Caki2 (cell line): ENCODE results near the gene OR4C5. TPM values are rescaled to one million over a fixed set of nuclear protein-coding genes. Genes with fewer than 3 reads are reported as not detected.
"Not testable (repeated sequence)": the region's sequence is repeated elsewhere in the genome, so short reads cannot be mapped to it uniquely, and the experiment has no call there.

Experiments
- DNase-seq: peaks from one replicate; pipeline ENCODE4 v3.0.0-alpha.2; 2015; ENCODE audit warnings: low read depth
- in situ Hi-C: cut with HindIII; loops from 2 replicates; pipeline ENCODE4 v1.10.0; 2016; ENCODE audit warnings: low sequenced_read_pairs, low pct_unique_long_range_greater_than_20kb, mixed read lengths
- total RNA-seq: library from RNA; depleted of rRNA; stranded (reverse); fragments of >200 nt; shearing (Covaris generic); gene quantifications from 2 replicates; pipeline ENCODE4 v1.2.3, GENCODE V29; 2014; ENCODE audit warnings: low replicate concordance; rRNA removed

The OR4C5 gene
- not detected in 2 replicates for total RNA-seq

DNA sequence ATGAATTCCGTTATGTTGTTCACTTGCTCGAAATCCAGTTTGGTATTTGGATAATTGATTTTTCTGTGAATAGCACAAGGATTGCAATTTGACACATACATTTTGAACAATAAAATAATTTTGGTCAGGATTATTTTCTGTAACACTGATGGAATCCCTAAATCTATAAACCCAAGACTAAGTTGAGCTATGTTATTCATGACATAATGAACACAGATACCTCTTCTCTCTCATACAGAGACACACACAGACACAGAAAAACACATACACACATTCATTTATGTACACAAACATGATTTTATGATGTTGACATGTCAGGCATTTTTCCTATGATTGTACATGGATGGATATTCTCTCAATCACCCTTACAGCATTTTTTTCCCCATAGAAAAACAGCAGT, at the start of gene OR4C5:
OR4C5 (minus strand) TSS at position 101 of the 400 bp plus-strand sequence; CDS start at position 101, 0 bp downstream.
- in situ Hi-C loops = no loop called here
- DNase-seq = no peak

- in situ Hi-C loops = no loop called here
- no peak for DNase-seq
Measured at GRCh38 chr11:48384670-48385069, 18.4 kb upstream of the OR4C5 start.

GRCh38 chr11:48384151-48384550, 17.9 kb upstream of the OR4C5 start:
- DNase-seq, in situ Hi-C loops: not testable (repeated sequence)

DNA sequence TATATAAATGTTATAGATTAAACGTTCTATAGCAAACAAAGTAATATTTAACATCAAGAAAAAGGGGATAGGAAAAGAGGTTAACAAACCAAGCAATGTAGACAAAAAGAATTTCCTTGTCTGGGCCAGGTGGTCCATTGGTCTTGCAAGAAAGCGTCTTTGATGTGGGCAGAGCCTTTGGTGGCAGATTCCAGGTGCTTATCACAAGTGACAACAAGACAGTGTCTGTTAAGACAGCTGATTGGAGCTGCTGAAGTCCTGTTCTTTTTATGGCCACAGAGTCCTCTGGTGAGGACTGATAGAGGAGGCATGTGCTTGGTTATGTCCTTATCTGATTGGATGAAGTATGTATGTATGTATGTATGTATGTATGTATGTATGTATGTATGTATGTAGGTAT, 5.0 kb downstream of the OR4C5 start:
- DNase-seq, in situ Hi-C loops: not testable (repeated sequence)

GRCh38 chr11:48354677-48355076, 11.6 kb downstream of the OR4C5 start:
- DNase-seq = no peak
- in situ Hi-C loops = loop anchor here (5.0 kb wide), 1 partner anchor 1673 kb away; no protein-coding TSS in a partner anchor

DNA sequence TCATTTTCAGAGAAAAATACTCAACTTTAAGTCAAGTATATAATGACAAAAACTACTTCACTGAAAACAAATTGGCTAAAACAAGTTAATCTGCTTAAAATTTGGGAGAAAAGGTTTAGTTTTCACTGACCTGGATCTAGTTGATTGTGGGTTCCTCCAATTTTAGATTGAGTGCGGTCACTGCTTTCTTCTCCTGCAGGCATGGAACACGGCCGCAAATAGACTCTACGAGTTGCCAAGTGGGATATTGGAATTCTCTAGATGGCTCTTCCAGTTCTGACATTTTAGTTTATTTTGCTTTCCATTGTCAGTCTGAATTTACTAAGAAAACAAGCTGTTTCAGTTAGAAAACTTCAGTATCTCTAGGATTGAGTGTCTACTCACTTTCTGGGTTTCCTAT, 12.3 kb downstream of the OR4C5 start:
- DNase-seq = no peak

GRCh38 chr11:48346286-48346685, 20.0 kb downstream of the OR4C5 start:
- in situ Hi-C loops, DNase-seq: not testable (repeated sequence)

More for the DNA sequence above, 12.3 kb downstream of the OR4C5 start:
- in situ Hi-C loops = no loop called here

- in situ Hi-C loops, DNase-seq: not testable (repeated sequence)
Measured at GRCh38 chr11:48342505-48342904, 23.8 kb downstream of the OR4C5 start.

GRCh38 chr11:48341466-48341865, 24.8 kb downstream of the OR4C5 start:
- DNase-seq = no peak
- in situ Hi-C loops = no loop called here

- in situ Hi-C loops, DNase-seq: not testable (repeated sequence)
Measured at GRCh38 chr11:48324620-48325019, 41.6 kb downstream of the OR4C5 start, which contains the start of gene OR4C3. Gene OR4C3, plus strand, starts transcription at chr11:48324920. Its CDS starts 102 bp downstream, at chr11:48325022.

GRCh38 chr11:48319813-48320212, 46.5 kb downstream of the OR4C5 start:
- in situ Hi-C loops, DNase-seq: not testable (repeated sequence)

Other genes with a start within 250 kb of the OR4C5 start
- gene OR4B1, start 149.7 kb downstream of the OR4C5 start, total RNA-seq = not detected in 2 replicates
- gene OR4X2, start 121.4 kb downstream of the OR4C5 start, total RNA-seq = not detected in 2 replicates
- gene OR4X1, start 102.6 kb downstream of the OR4C5 start, total RNA-seq = not detected in 2 replicates
- not detected in 2 replicates for gene OR4S1, start 60.2 kb downstream of the OR4C5 start, total RNA-seq
- gene OR4C3, start 41.5 kb downstream of the OR4C5 start, total RNA-seq = not detected in 2 replicates
- not detected in 2 replicates for gene OR4A47, start 122.3 kb upstream of the OR4C5 start, total RNA-seq